ENCODE results near the gene CRELD2. TPM values are rescaled to one million over a fixed set of nuclear protein-coding genes. Genes with fewer than 3 reads are reported as not detected.

The CRELD2 gene
- total RNA-seq, 2 donors from 2014 or later = 55.1 to 70.1 TPM

DNA sequence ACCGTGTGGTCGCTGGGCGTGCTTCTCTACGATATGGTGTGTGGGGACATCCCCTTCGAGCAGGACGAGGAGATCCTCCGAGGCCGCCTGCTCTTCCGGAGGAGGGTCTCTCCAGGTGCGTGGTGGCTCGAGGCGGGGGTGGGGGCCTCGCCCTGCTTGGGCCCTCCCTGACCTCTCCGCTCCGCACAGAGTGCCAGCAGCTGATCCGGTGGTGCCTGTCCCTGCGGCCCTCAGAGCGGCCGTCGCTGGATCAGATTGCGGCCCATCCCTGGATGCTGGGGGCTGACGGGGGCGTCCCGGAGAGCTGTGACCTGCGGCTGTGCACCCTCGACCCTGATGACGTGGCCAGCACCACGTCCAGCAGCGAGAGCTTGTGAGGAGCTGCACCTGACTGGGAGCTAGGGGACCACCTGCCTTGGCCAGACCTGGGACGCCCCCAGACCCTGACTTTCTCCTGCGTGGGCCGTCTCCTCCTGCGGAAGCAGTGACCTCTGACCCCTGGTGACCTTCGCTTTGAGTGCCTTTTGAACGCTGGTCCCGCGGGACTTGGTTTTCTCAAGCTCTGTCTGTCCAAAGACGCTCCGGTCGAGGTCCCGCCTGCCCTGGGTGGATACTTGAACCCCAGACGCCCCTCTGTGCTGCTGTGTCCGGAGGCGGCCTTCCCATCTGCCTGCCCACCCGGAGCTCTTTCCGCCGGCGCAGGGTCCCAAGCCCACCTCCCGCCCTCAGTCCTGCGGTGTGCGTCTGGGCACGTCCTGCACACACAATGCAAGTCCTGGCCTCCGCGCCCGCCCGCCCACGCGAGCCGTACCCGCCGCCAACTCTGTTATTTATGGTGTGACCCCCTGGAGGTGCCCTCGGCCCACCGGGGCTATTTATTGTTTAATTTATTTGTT lies 44.6 kb downstream of the CRELD2 start:
- peak; percentile 22 for TF ChIP-seq POLR2AphosphoS5 (IDR thresholded peaks at IDR 0.05)
- no peak for TF ChIP-seq POLR2A (IDR thresholded peaks at IDR 0.05)
- Histone ChIP-seq H3K27me3 (replicated peaks; ENCODE audit: insufficient read depth) (no peaks in the 10 kb centered on the region), H3K4me3 (peak overlapping the region; percentile 69 to 83), H3K27ac (peak overlapping the region; percentile 92 to 99), H3K9me3 (no peaks in the 10 kb centered on the region), H3K4me1 (replicated peaks) (peaks cover 15% of the 10 kb centered on the region), H3K36me3 (peaks cover 7 to 16% of the 10 kb centered on the region in 2 donors)
- peak; percentile 22 for DNase-seq (ENCODE audit: low spot score)
- intact Hi-C loops (cut with DNase I) = no loop called here
- whole genome bisulfite sequencing = 45% methylated on average over 56 of the region's 63 CpGs

DNA sequence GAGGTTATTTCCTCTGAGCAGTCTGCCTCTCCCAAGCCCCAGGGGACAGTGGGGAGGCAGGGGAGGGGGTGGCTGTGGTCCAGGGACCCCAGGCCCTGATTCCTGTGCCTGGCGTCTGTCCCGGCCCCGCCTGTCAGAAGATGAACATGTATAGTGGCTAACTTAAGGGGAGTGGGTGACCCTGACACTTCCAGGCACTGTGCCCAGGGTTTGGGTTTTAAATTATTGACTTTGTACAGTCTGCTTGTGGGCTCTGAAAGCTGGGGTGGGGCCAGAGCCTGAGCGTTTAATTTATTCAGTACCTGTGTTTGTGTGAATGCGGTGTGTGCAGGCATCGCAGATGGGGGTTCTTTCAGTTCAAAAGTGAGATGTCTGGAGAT lies 45.2 kb downstream of the CRELD2 start:
- no peaks in the 10 kb centered on the region for H3K9me3 ChIP-seq
- no peaks in the 10 kb centered on the region for H3K27me3 ChIP-seq (replicated peaks; ENCODE audit: insufficient read depth)
- DNase-seq (ENCODE audit: low spot score) = peak; percentile 47
- H3K27ac ChIP-seq = peak overlapping the region; percentile 92 to 99
- peak overlapping the region; percentile 69 to 83 for H3K4me3 ChIP-seq
- TF ChIP-seq POLR2A (IDR thresholded peaks at IDR 0.05) (no peak), POLR2AphosphoS5 (IDR thresholded peaks at IDR 0.05) (no peak)
- TF ChIP-seq, protein P1, sequence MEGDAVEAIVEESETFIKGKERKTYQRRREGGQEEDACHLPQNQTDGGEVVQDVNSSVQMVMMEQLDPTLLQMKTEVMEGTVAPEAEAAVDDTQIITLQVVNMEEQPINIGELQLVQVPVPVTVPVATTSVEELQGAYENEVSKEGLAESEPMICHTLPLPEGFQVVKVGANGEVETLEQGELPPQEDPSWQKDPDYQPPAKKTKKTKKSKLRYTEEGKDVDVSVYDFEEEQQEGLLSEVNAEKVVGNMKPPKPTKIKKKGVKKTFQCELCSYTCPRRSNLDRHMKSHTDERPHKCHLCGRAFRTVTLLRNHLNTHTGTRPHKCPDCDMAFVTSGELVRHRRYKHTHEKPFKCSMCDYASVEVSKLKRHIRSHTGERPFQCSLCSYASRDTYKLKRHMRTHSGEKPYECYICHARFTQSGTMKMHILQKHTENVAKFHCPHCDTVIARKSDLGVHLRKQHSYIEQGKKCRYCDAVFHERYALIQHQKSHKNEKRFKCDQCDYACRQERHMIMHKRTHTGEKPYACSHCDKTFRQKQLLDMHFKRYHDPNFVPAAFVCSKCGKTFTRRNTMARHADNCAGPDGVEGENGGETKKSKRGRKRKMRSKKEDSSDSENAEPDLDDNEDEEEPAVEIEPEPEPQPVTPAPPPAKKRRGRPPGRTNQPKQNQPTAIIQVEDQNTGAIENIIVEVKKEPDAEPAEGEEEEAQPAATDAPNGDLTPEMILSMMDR (IDR thresholded peaks at IDR 0.05) = no peak
- WGBS = 46% methylated on average over 6 of the region's 6 CpGs
- intact Hi-C loops (cut with DNase I) = no loop called here
- H3K4me1 ChIP-seq (replicated peaks) = peaks cover 15% of the 10 kb centered on the region
- peaks cover 7 to 16% of the 10 kb centered on the region in 2 donors for H3K36me3 ChIP-seq

DNA sequence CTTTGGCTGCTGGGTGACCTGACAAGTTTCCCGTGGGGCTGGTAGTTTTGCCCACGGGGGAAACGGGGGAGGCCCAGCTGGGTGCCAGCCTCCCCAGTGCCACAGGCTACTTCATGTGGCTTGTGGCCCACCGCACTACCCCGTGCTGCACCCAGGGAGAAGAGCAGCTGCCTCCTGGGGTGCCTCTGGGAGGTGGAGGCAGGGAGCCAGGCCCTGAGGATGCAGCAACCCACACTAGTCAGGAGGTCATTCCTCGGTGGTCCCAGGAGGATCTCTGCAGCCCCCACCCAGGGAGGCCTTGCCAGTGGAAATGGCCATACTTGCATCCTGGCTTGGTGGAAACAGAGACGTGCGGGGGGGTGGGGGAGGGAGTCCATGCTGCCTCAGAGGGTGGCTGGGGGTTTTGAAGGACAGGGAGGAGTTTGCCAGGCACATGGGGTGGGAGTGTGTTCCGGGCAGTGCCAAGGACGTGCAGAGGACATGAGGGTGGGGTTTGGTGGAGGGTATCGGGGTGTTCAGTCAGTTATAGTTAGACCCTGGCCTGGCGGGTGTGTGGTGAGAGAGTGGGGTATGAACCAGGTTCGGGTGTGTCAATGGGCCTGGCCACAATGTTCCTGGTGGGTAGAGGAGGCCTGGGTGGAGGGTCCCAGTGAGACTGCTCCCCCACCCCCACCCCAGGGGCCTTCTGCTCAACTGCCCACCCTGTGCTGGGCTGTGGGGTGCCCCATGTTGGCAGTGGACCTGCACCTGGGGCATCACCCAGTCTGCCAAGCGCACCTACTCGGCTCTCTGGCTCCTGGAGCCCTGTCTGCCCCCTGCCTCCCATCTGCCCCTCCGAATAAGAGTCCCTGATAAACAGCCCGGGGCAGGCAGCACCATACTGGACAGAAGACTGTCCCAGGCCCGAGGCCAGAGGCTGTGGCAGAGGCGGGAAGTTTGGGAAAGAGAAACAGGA lies 46.0 kb downstream of the CRELD2 start:
- DNase-seq (ENCODE audit: low spot score) = no peak
- H3K4me3 ChIP-seq = peak overlapping the region in 1 of 2 donors; percentile 69
- peaks cover 14% of the 10 kb centered on the region for H3K4me1 ChIP-seq (replicated peaks)
- TF ChIP-seq POLR2A (IDR thresholded peaks at IDR 0.05) (no peak), POLR2AphosphoS5 (IDR thresholded peaks at IDR 0.05) (no peak)
- TF ChIP-seq, protein P1 (IDR thresholded peaks at IDR 0.05) = no peak
- peaks cover 7 to 16% of the 10 kb centered on the region in 2 donors for H3K36me3 ChIP-seq
- no peaks in the 10 kb centered on the region for H3K27me3 ChIP-seq (replicated peaks; ENCODE audit: insufficient read depth)
- intact Hi-C loops (cut with DNase I) = loop anchor here (5.0 kb wide), 1 partner anchor 37 kb away; no protein-coding TSS in a partner anchor
- whole genome bisulfite sequencing = 78% methylated on average over 19 of the region's 19 CpGs
- H3K27ac ChIP-seq = peak overlapping the region; percentile 92 to 99
- H3K9me3 ChIP-seq = no peaks in the 10 kb centered on the region

DNA sequence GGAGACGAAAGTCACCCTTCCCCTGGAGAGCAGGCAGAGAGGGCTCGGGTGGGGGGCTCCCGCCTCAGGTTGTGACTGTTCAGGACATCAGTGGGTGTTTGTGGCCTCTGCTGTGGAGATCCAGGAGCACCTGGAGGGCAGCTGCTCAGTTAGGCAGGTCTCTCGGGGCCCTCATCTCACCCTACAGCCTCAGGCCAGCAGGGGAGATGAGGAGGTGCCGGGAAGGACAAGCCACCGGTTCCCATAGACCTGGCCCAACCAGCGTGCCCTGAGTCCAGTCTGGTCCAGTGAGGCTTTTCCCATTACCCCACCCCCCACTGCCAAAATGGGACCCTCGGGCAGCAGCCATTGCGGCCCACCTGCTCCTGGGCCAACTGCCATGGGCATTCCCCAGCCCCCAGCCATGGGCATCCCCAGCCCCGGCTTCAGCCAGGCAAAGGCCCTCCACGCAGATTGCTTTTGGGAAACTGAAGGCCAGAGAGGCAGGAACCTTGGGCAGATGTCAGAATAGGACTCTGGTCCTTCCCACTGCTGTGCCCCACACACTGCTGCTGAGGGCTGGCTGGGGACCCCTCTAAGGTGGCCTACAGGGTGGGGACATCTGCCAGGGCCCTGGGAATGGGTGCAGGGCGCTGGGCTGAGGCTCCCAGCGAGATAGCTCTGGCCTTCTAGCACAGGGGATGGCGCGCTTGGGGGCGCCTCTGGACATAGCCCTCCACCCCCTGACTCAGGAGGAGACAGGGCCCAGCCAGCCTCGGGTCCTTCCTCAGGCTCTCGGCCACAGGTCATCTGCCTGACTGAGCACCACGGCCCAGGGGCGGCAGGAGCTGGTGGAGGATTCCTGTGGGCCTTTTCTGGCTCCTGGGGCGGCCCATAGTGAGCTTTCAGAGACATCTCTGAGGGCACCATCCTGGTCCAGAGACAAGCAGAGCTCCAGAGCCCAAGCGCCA lies 46.9 kb downstream of the CRELD2 start:
- Histone ChIP-seq H3K4me3 (no peak overlapping the region), H3K4me1 (replicated peaks) (peaks cover 8% of the 10 kb centered on the region), H3K27ac (peak overlapping the region; percentile 92 to 99), H3K9me3 (no peaks in the 10 kb centered on the region), H3K36me3 (peaks cover 7 to 16% of the 10 kb centered on the region in 2 donors), H3K27me3 (replicated peaks; ENCODE audit: insufficient read depth) (no peaks in the 10 kb centered on the region)
- DNase-seq (ENCODE audit: low spot score) = no peak
- WGBS = 85% methylated on average over 20 of the region's 22 CpGs
- intact Hi-C loops (cut with DNase I) = loop anchor here (5.0 kb wide), 1 partner anchor 38 kb away; no protein-coding TSS in a partner anchor
- TF ChIP-seq, protein P1 (IDR thresholded peaks at IDR 0.05) = no peak
- TF ChIP-seq POLR2A (IDR thresholded peaks at IDR 0.05) (no peak), POLR2AphosphoS5 (IDR thresholded peaks at IDR 0.05) (no peak)

Data from prostate gland (tissue), 2 donors.